Liver (tissue), 9 donors: ENCODE measurements around the gene GRAMD4. TPM values are rescaled to one million over a fixed set of nuclear protein-coding genes. Genes with fewer than 3 reads are reported as not detected.

Experiments used
- DNase-seq: peaks from one replicate; pipeline ENCODE4 v3.0.0-alpha.2; 2017; ENCODE audit warnings: low spot score
- H3K27ac ChIP-seq, 2 donors: one replicate each; pipeline ENCODE4 v1.7.0; 2013; ENCODE audit warnings: inconsistent platforms in 2 of 2, low read length in 2 of 2, control low read depth in 1 of 2, low read depth in 1 of 2, mild to moderate bottlenecking in 1 of 2
- H3K27me3 ChIP-seq, 4 donors: one replicate each; pipeline versions ENCODE4 v1.6.1 to v1.7.0; 2013; ENCODE audit warnings: low read length in 3 of 4, inconsistent platforms in 1 of 4, mild to moderate bottlenecking in 1 of 4, moderate library complexity in 1 of 4; ENCODE audit not compliant: control insufficient read depth in 4 of 4, insufficient read depth in 4 of 4
- H3K36me3 ChIP-seq, 4 donors: one replicate each; pipeline versions ENCODE4 v1.6.1 to v1.7.0; 2013; ENCODE audit warnings: low read length in 3 of 4, mild to moderate bottlenecking in 3 of 4, low read depth in 1 of 4, moderate library complexity in 1 of 4; ENCODE audit not compliant: control insufficient read depth in 4 of 4, insufficient read depth in 3 of 4
- H3K4me1 ChIP-seq, 4 donors: one replicate each; pipeline versions ENCODE4 v1.6.1 to v1.7.0; 2013; ENCODE audit warnings: low read length in 3 of 4, mild to moderate bottlenecking in 3 of 4, moderate library complexity in 1 of 4; ENCODE audit not compliant: control insufficient read depth in 4 of 4, insufficient read depth in 4 of 4
- H3K4me3 ChIP-seq, 3 donors: one replicate each; pipeline versions ENCODE4 v1.6.1 to v1.7.0; 2013; ENCODE audit warnings: low read length in 3 of 3, control low read depth in 1 of 3, low read depth in 1 of 3, mild to moderate bottlenecking in 1 of 3
- H3K9ac ChIP-seq, 2 donors: one replicate each; pipeline ENCODE4 v1.7.0; 2013; ENCODE audit warnings: low read length in 2 of 2, mild to moderate bottlenecking in 2 of 2, moderate library complexity in 2 of 2, control low read depth in 1 of 2, low read depth in 1 of 2
- H3K9me3 ChIP-seq, 4 donors: one replicate each; pipeline versions ENCODE4 v1.6.1 to v1.7.0; 2013; ENCODE audit warnings: low read length in 3 of 4; ENCODE audit not compliant: control insufficient read depth in 4 of 4
- ATF3 ChIP-seq: IDR thresholded peaks from 2 replicates; pipeline ENCODE4 v1.6.1; 2016; ENCODE audit warnings: antibody characterized with exemption
- CTCF ChIP-seq: fragments of 150-350 bp; IDR thresholded peaks from 2 replicates; pipeline ENCODE4 v1.5.1; 2017; ENCODE audit warnings: improper control_type of control experiment, low read depth, low read length; ENCODE audit not compliant: missing input control
- EGR1 ChIP-seq, 2 donors: IDR thresholded peaks; 2 replicates each; pipeline ENCODE4 v1.6.1; 2016 to 2018; ENCODE audit warnings: antibody characterized with exemption in 2 of 2, low read depth in 2 of 2
- FOXA1 ChIP-seq: IDR thresholded peaks from 2 replicates; pipeline ENCODE4 v1.6.1; 2016; ENCODE audit warnings: antibody characterized with exemption
- FOXA2 ChIP-seq: IDR thresholded peaks from 2 replicates; pipeline ENCODE4 v1.6.1; 2016; ENCODE audit warnings: antibody characterized with exemption
- GABPA ChIP-seq, 2 donors: IDR thresholded peaks in 1 of 2; conservative IDR thresholded peaks in 1 of 2; 2 replicates each; pipeline ENCODE4 v1.6.1; 2016; ENCODE audit warnings: antibody characterized with exemption in 2 of 2, mild to moderate bottlenecking in 1 of 2, moderate library complexity in 1 of 2
- HNF4A ChIP-seq, 2 donors: conservative IDR thresholded peaks; 2 replicates each; pipeline ENCODE4 v1.6.1; 2016; ENCODE audit warnings: antibody characterized with exemption in 2 of 2, mild to moderate bottlenecking in 2 of 2
- HNF4G ChIP-seq: IDR thresholded peaks from 2 replicates; pipeline ENCODE4 v1.6.1; 2016; ENCODE audit warnings: antibody characterized with exemption
- JUND ChIP-seq, 2 donors: IDR thresholded peaks; 2 replicates each; pipeline ENCODE4 v1.6.1; 2016; ENCODE audit warnings: antibody characterized with exemption in 2 of 2
- MAX ChIP-seq: IDR thresholded peaks from 2 replicates; pipeline ENCODE4 v1.6.1; 2016; ENCODE audit warnings: antibody characterized with exemption
- NR2F2 ChIP-seq: IDR thresholded peaks from 2 replicates; pipeline ENCODE4 v1.6.1; 2016; ENCODE audit warnings: antibody characterized with exemption
- RAD21 ChIP-seq, 2 donors: IDR thresholded peaks; 2 replicates each; pipeline ENCODE4 v1.6.1; 2016; ENCODE audit warnings: antibody characterized with exemption in 2 of 2, mild to moderate bottlenecking in 2 of 2
- REST ChIP-seq: IDR thresholded peaks from 2 replicates; pipeline ENCODE4 v1.6.1; 2016; ENCODE audit warnings: antibody characterized with exemption, mild to moderate bottlenecking
- RXRA ChIP-seq, 2 donors: IDR thresholded peaks; 2 replicates each; pipeline ENCODE4 v1.6.1; 2017 to 2018; ENCODE audit warnings: antibody characterized with exemption in 2 of 2, mild to moderate bottlenecking in 1 of 2
- SP1 ChIP-seq: IDR thresholded peaks from 2 replicates; pipeline ENCODE4 v1.6.1; 2018; ENCODE audit warnings: antibody characterized with exemption, mild to moderate bottlenecking
- TAF1 ChIP-seq: conservative IDR thresholded peaks from 2 replicates; pipeline ENCODE4 v1.6.1; 2016; ENCODE audit warnings: antibody characterized with exemption, mild to moderate bottlenecking
- YY1 ChIP-seq: IDR thresholded peaks from 2 replicates; pipeline ENCODE4 v1.6.1; 2016; ENCODE audit warnings: antibody characterized with exemption, mild to moderate bottlenecking
- ZBTB33 ChIP-seq: IDR thresholded peaks from 2 replicates; pipeline ENCODE4 v1.6.1; 2016; ENCODE audit warnings: antibody characterized with exemption
- WGBS: extraction: QIAGEN DNeasy Blood & Tissue Kit; methylation state at CpG from one replicate; pipeline ENCODE4 v1.1.7; 2013; 5-methylcytosine and 5-hydroxymethylcytosine counted together
- polyA plus RNA-seq, 2 donors: library from polyadenylated mRNA; stranded (reverse) in 1 of 2; unstranded in 1 of 2; fragments of 200-250 nt in 1 of 2; fragments of >200 nt in 1 of 2; fragmentation: Nextera tagmentation in 1 of 2; extraction: Ambion mirVana in 1 of 2; gene quantifications; one replicate each; pipeline versions ENCODE4 v1.2.1 to v1.2.3, GENCODE V29; 2013 to 2015
- total RNA-seq, 2 donors: library from RNA; depleted of rRNA; stranded (reverse); fragments of >200 nt; gene quantifications; one replicate each; pipeline ENCODE4 v1.2.3, GENCODE V29; 2014
- donor health status: healthy.
- donor health status: healthy.
- donor health status: healthy.
- donor health status: healthy.
- donor health status: healthy.

The GRAMD4 gene
- total and polyA plus RNA-seq, 4 donors: 2.7 to 53.5 (median 21.6) TPM

GRCh38 chr22:46669201-46669600, 49.0 kb downstream of the GRAMD4 start:
- DNase-seq: no peak
- H3K27me3 ChIP-seq: no peaks in the 10 kb centered on the region
- no peak for TF ChIP-seq HNF4G
- no peak for TF ChIP-seq HNF4A (conservative IDR thresholded peaks at IDR 0.05)
- no peak for TF ChIP-seq NR2F2
- no peak for TF ChIP-seq YY1
- TF ChIP-seq RXRA (IDR thresholded peaks at IDR 0.05): no peak
- no peak for TF ChIP-seq GABPA (IDR thresholded peaks at IDR 0.05 in 1 of 2, conservative IDR thresholded peaks at IDR 0.05 in 1 of 2)
- no peak for TF ChIP-seq MAX
- no peak for TF ChIP-seq TAF1
- no peak for TF ChIP-seq ATF3
- no peak for TF ChIP-seq SP1
- TF ChIP-seq RAD21 (IDR thresholded peaks at IDR 0.05): no peak
- TF ChIP-seq FOXA2: no peak
- no peak for TF ChIP-seq ZBTB33
- TF ChIP-seq FOXA1: no peak
- no peak for TF ChIP-seq JUND (IDR thresholded peaks at IDR 0.05)
- no peak for TF ChIP-seq REST
- H3K27ac ChIP-seq: no peak overlapping the region
- WGBS: 93% methylated on average over 9 of the region's 9 CpGs
- no peak overlapping the region for H3K9ac ChIP-seq
- no peak overlapping the region for H3K4me3 ChIP-seq
- peaks cover 27 to 73% (median 39%) of the 10 kb centered on the region in 4 donors for H3K36me3 ChIP-seq
- no peaks in the 10 kb centered on the region for H3K9me3 ChIP-seq
- no peaks in the 10 kb centered on the region for H3K4me1 ChIP-seq

- Histone ChIP-seq H3K9me3 (no peaks in the 10 kb centered on the region), H3K9ac (no peak overlapping the region), H3K27me3 (no peaks in the 10 kb centered on the region), H3K27ac (no peak overlapping the region), H3K4me3 (no peak overlapping the region), H3K36me3 (peaks cover 22 to 64% (median 32%) of the 10 kb centered on the region in 4 donors), H3K4me1 (peaks cover 0 to 5% (median under 1%) of the 10 kb centered on the region in 4 donors)
- WGBS: 87% methylated on average over 17 of the region's 17 CpGs
- DNase-seq: no peak
- TF ChIP-seq FOXA1 (no peak), HNF4A (conservative IDR thresholded peaks at IDR 0.05) (no peak), GABPA (IDR thresholded peaks at IDR 0.05 in 1 of 2, conservative IDR thresholded peaks at IDR 0.05 in 1 of 2) (no peak), ATF3 (no peak), YY1 (no peak), EGR1 (IDR thresholded peaks at IDR 0.05; ENCODE audit: low read depth in 2 of 2) (no peak), FOXA2 (no peak), TAF1 (no peak), SP1 (no peak), NR2F2 (no peak), HNF4G (no peak), MAX (no peak), REST (no peak), RAD21 (IDR thresholded peaks at IDR 0.05) (no peak), CTCF (no peak), JUND (IDR thresholded peaks at IDR 0.05) (no peak)
Measured at GRCh38 chr22:46671824-46672432, 51.7 kb downstream of the GRAMD4 start.
